ENCODE results near the gene SYNGR1.

SYNGR1 gene

GRCh38 chr22:39431216-39431801 is 81.5 kb downstream of the SYNGR1 start:
- no peak for DNase-seq (ENCODE audit: low spot score)

DNA sequence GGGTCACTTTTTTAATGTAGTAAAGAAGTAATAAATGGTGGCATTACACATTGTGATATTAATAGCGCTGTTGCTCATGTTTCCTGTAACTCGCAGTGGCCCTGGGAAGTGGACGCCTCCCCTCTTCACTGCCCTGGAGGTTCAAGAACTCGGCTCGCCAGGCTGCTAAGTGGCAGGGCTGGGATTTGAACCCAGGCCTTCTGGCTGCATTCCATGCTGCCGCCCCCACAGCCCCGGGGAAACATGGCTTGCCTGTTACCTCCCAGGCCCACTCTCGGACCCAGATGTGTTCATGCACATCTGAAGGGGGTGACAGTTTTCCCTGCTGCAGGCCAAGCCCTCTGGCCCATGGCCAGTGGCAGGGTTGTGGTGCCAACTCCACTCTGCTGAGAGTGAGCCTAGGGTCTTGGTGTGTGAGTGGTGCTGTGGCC is 82.0 kb downstream of the SYNGR1 start:
- DNase-seq (ENCODE audit: low spot score): no peak

DNA sequence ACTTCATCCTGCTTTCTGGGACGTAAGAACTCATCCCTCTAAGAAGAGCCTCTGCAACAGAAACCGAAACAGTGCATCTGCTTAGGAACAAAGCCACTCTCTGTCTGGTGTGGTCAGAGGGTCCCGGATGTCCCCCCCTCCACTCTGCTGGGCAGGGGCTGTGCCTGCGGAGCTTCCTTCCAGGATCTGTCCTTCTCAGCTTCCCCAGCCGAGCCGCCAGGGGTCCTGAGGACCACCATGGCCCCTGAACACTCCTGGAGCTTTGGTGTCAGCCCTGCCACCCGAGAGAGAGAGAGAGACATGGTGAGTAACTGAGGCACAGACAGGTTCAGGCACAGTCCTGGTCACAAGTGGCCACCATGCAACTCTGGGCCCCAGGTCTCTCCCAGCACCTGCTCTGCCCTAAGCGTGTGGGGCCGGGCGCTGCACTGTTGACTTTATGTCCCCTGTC is 82.6 kb downstream of the SYNGR1 start:
- DNase-seq (ENCODE audit: low spot score): no peak

GRCh38 chr22:39433476-39434242 is 83.9 kb downstream of the SYNGR1 start:
- no peak for DNase-seq (ENCODE audit: low spot score)

DNA sequence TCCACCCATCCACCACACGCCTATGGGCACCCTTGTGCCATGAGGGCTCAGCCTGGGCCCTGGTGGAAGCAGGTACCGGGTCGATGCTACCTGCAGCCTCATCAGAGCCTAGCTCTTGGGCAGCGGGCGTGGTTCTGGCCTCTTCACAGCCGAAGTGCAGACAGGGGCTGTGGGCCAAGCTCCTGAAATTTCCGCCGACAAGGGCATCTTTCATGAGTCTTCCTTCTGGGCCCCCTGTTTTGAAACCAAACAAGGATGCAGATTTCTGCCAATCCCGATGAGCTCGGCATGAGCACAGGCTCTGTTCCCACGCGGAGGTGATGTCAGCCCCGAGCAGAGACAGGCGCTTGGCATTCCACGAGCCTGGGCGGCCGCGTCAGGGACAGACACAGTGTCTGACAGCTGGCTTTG is 84.5 kb downstream of the SYNGR1 start:
- no peak for DNase-seq (ENCODE audit: low spot score)

- DNase-seq (ENCODE audit: low spot score): no peak
Measured at GRCh38 chr22:39434721-39435120, 84.9 kb downstream of the SYNGR1 start.

All from GM03348 (cell line).